ENCODE data around the gene GNA15.

GNA15 gene

GRCh38 chr19:3107658-3108057, 28.2 kb upstream of the GNA15 start:
- no peak for DNase-seq

DNA sequence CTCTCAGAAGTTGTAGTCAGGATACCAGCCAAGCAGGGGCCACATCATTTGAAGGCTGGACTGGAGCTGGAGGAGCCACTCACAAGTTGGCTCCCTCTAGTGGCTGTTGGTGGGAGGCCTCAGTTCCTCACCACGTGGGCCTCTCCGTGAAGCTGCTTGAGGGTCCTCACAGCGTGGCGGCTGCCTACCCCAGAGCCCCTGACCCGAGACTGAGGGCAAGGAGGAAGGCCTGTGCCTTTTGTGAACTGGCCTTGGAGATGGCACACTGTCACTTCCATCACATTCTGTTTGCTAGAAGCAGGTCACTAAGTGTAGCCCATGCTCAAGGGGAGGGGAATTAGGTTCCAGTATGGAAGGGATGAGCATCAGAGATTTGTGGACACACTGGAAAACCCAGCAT, 27.1 kb upstream of the GNA15 start:
- peak; percentile 19 for DNase-seq

- no peak for DNase-seq
These were observed 26.3 kb upstream of the GNA15 start for GRCh38 chr19:3109491-3109890.

DNA sequence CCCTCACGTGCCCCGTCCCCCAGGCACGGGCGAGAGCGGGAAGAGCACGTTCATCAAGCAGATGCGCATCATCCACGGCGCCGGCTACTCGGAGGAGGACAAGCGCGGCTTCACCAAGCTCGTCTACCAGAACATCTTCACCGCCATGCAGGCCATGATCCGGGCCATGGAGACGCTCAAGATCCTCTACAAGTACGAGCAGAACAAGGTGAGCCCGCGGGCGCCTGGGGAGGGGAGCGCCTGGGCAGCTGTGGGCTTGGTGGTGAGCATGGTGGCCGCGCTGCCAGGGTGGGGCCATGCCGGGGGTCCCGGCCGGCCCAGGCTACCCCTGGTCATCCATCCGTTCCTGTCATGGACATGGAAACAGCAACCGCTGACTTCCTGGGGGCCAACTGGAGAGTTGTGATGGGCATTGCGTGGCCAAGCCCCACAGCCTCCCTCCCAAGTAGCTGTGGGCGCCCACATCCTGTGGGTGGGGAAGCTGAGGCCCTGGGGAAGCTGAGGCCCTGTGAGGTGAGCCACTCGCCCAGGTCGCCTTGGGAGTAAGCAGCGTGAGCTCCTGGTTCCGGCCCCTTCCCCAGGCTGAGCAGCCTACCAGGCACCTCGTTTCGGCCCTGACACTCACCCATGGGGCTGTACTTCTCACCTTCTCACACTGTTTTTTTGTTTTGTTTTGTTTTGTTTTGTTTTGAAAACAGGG, 25.6 kb upstream of the GNA15 start:
- no peak for DNase-seq

- DNase-seq: no peak
These were observed 24.1 kb upstream of the GNA15 start for GRCh38 chr19:3111586-3112247.

DNA sequence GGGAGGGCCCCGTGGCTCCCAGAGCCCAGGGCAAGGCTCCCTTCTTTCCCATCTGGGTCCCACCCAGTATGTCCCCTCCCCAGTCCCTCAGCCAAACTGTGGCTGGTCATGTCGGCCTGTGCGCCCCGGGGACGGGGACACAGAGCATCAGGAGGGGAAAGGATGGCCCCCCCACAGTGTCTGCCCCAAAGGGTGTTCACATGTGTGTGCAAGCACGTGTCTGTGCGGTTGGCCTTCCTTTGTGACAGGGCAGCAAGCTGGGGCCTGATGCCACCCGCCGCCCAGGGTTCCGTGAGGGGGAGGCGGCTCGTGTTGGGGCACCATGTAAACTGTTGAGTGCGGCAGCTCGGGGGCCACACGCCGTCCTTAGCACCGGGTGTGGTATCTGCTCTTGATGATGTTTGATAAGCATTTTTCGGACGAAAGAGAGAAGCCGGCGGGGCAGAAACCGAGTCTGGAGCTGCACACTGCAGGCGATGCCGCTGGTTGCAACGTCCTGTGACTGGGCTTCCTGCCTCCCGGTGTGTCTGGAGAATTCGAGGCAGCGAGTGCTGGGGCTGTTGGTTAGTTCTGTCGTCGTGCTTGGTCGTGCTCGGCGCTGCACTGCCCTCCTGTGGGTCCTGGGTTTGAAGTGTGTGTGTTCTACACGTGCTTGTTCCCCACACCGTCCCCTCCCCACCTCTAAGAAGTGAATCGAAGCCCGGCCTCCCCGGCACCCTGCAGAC, 23.3 kb upstream of the GNA15 start:
- no peak for DNase-seq

DNA sequence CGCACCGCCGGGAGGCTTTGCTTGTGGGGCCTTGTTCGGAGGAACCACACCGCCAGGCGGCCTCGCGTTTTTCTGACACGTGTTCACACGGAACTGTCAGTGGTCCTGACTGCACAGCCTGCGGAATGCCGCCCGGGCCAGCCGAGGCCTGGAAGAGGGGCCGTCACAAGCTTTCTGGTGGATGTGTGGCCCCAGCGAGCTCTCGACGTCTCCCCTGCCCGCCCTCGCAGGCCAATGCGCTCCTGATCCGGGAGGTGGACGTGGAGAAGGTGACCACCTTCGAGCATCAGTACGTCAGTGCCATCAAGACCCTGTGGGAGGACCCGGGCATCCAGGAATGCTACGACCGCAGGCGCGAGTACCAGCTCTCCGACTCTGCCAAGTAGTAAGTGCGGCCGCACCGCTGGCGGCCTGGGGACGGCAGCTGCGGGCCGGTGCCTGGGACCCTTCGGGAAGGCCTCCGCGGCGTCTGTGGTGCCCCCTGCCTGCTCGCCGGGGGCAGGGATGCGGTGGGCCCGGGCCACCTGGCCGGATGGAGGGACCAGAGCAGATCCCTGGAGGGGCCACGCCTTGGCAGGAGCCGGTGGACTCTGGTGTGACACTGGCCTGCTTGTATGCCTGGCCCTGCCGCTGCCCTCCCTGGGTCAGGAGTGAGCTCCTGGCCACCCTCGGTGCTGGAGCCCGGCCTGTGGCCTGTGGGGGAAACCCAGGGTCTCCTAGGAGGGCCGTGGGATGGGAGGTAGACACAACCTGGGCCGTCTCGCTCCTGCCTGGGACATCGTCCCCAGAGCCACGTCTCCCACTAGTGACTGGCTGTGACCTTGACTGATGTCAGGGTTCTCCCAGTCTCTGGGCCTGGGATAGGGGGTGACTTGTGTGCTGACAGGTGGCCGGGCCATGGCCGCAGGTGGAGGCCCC, 22.5 kb upstream of the GNA15 start:
- no peak for DNase-seq

DNA sequence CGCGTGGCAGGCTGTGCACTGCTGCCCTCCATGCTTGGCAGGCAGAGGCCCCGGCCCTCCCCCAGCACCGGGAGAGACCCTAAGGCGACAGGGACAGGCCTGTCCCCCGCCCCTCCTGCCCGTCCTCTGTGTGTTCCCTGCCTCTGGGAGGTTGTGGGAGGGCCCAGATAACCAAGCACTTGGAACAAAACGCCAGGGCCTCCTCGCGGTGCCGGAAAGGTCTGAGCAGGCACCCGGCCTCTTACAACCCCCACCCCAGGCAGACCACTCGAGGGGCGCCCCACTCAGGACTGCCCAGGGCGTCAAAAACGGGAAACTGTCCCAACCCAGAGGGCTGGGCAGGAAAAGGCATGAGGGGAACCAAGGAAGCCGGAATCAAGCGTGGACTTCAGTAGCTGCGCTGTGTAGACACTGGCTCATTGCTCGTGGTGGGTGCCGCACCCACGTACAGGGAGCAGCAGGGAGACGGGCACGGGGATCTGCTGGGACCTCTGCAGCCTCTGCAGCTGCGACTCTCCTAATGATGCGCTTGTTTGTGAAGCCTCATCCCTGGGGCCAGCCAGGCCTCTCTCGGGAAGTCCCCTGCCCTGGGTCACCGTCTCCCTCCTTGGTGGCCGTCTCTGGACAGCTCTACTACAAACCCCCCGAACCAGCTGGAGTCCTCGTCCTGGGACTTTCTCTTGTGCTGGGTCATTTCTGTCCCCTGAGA, 21.7 kb upstream of the GNA15 start:
- DNase-seq: no peak

- no peak for DNase-seq
These were observed 21.0 kb upstream of the GNA15 start for GRCh38 chr19:3114811-3115210.

- DNase-seq: no peak
These were observed 20.4 kb upstream of the GNA15 start for GRCh38 chr19:3115411-3115810.

DNA sequence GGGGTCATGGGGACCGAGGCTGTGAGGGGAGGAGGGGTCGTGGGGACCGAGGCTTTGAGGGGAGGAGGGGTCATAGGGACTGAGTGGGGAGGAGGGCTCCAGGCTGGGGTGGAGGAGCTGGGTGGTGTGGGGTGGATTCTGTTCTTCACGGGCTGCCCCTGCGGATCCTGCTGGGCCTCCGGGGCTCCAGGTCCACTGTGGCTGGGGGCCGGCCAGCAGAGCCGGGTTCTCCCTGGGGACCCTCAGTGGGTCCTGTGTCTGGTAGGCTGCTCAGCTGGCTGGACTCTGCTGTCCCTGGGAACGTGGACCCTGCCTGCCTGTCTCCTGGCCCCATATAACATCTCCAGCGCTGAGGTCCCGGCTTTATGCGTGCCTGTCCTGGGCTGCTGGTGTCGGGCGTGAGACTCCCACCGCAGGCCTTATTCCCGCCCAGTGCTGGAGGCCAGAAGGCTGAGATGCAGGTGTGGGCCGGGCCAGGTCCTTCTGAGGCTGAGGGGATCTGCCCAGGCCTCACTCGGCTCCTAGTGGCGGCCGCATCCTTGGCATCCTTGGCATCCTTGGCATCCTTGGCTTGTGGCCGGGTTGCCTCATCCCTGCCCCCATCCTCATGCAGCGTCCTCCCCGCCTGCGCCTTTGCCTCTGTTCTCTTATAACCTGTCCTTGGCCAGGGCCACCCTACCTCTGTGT, 19.8 kb upstream of the GNA15 start:
- DNase-seq: no peak

GRCh38 chr19:3116621-3117020, 19.2 kb upstream of the GNA15 start:
- DNase-seq: no peak

GRCh38 chr19:3117716-3118115, 18.1 kb upstream of the GNA15 start:
- no peak for DNase-seq

GRCh38 chr19:3118232-3119070, 17.4 kb upstream of the GNA15 start:
- DNase-seq: no peak

DNA sequence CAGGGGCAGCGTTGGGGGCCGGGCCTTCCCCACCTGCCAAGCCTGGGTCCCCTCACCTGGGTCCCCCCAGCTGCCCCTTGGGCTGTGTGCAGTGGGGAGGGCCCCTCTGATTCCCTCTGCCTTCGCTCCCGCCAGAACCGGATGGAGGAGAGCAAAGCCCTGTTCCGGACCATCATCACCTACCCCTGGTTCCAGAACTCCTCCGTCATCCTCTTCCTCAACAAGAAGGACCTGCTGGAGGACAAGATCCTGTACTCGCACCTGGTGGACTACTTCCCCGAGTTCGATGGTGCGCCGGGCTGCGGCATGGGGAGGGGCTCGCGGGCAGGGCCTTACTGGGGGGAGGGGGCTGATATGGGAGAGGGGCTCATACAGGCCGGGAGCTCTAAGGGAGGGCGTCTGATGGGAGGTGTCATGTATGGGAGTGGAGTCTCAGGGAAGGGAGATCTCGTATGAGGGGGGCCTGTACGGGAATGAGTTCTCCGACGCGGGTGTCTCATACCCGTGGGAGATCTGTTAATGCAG, 16.7 kb upstream of the GNA15 start:
- DNase-seq: no peak

GRCh38 chr19:3119693-3120380, 16.0 kb upstream of the GNA15 start:
- DNase-seq: no peak

- no peak for DNase-seq
These were observed 15.1 kb upstream of the GNA15 start for GRCh38 chr19:3120611-3121276.

DNA sequence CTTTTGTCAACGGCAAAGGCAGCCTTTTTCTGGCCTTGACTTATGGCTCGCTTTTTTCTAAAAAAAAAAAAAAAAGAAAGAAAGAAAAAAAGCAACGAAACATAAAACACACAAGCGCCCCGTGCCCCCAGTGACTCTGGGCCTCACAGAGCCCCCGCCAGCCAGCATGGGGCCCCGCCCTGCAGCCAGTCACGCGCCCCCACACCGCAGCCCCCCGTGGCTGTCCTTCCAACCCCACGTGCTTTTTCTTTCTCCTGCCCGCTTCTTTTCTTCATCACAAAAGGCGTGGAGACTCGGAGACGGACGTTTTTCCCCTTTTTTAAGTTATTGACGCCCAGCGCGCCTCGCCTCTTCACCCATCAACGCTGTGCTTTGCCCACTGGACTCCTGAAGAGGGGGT, 14.4 kb upstream of the GNA15 start:
- DNase-seq: no peak

DNA sequence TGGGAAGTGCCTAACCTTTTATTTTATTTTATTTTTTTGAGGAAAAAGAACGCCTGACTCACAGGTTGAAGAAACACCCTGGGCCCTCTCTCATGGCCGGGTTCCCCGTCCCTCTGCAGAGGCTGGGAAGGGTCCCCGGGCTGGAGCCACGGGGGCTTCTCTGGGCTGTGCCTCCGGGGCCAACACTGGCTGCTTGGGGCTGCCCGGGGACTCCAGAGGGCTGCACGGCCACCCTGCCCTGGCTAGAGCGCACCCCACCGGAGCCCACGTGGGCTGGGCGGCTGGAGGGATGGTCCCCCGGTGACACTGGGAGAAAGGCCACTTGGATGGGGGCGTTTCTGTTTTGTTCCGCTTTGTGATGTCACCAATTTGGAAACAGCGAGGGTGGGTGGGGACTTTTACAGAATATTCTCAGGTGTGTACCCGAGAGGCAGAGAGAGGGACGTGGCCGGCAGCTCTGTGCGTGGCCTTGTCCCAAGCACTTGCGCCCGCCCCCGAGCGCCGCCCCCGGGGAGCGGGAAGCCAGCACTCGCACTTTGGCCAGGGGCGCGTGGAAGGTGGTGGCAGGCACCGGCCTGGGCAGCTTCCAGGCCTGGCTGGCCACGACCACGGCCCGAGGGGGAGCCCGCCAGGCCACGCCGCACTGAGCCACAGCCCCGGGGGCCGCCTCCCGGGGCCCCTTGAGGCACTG, 13.9 kb upstream of the GNA15 start:
- no peak for DNase-seq
